T1000 (cell line): ENCODE data around the gene FBXL4.

ENCODE experiments used
- DNase-seq: peaks from one replicate; lab custom pipeline; 2025; ENCODE audit warnings: mixed read lengths; lab: John Stamatoyannopoulos, UW

Gene FBXL4

GRCh38 chr6:98838975-98839374, 108.8 kb downstream of the FBXL4 start:
- no peak for DNase-seq

GRCh38 chr6:98838032-98838431, 109.7 kb downstream of the FBXL4 start:
- DNase-seq, result no peak

GRCh38 chr6:98836962-98837944, 110.5 kb downstream of the FBXL4 start:
- DNase-seq, result no peak

- DNase-seq, result no peak
These were observed 111.5 kb downstream of the FBXL4 start for GRCh38 chr6:98836025-98836961.

GRCh38 chr6:98835149-98836024, 112.4 kb downstream of the FBXL4 start:
- DNase-seq, result peak; percentile 19

- DNase-seq, result peak; percentile 91
These were observed 113.4 kb downstream of the FBXL4 start, which contains the start of gene POU3F2 for GRCh38 chr6:98834060-98835031. Gene POU3F2, plus strand, starts transcription at chr6:98834574. Its CDS starts 300 bp downstream, at chr6:98834874.

GRCh38 chr6:98833307-98834059, 114.3 kb downstream of the FBXL4 start:
- no peak for DNase-seq

GRCh38 chr6:98833057-98833306, 114.8 kb downstream of the FBXL4 start:
- DNase-seq, result no peak

GRCh38 chr6:98832284-98833056, 115.3 kb downstream of the FBXL4 start:
- DNase-seq, result peak; percentile 57

- DNase-seq, result no peak
These were observed 115.8 kb downstream of the FBXL4 start for GRCh38 chr6:98831959-98832283.

GRCh38 chr6:98831057-98831958, 116.4 kb downstream of the FBXL4 start:
- no peak for DNase-seq

GRCh38 chr6:98830146-98830545, 117.6 kb downstream of the FBXL4 start:
- DNase-seq, result no peak

- DNase-seq, result no peak
These were observed 118.8 kb downstream of the FBXL4 start for GRCh38 chr6:98828941-98829411.

- DNase-seq, result no peak
These were observed 119.4 kb downstream of the FBXL4 start for GRCh38 chr6:98828211-98828788.

- DNase-seq, result no peak
These were observed 120.2 kb downstream of the FBXL4 start for GRCh38 chr6:98827295-98828159.

- DNase-seq, result no peak
These were observed 122.0 kb downstream of the FBXL4 start for GRCh38 chr6:98825600-98826230.
